ENCODE data around the gene NFYC.

NFYC gene

DNA sequence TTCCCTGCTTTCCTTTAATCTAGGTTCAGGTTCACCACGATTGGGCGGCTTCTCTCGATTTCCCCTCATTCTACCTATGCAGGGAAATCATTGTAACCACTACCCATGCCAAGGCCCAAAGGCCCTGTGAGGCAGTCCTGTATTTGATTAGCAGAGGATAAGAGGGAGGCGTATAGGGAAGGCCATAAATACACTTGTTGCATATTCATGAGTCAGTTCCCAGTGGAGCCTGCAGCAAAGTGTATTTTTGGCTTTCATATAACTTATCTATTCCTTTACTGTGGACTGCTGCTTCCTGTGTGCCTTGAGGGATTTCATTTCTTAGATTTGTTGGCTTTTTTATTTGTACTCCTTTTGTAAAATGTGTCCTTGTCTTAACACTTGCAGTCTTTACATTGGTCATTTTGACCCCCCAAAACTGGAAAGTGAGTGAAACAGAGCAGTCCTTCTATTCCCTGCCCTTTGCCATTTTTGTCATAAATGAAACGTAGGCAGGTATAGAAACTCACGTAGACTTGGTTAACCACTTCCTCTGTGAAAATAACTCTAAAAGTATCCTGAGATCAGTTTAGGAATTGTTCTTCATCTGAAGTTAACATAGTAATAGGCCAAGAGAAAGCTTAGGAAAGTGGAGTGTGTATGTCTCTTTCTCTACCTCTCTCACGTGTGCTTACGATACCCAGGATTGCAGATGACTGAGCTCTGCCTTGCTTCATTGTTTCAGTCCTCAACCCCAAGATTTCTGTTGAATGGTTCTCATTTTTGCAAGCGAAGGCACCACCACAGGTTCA, 72.4 kb downstream of the NFYC start:
- DNase-seq (ENCODE audit: low read depth) = peak; percentile 12
- TF ChIP-seq, protein P1, sequence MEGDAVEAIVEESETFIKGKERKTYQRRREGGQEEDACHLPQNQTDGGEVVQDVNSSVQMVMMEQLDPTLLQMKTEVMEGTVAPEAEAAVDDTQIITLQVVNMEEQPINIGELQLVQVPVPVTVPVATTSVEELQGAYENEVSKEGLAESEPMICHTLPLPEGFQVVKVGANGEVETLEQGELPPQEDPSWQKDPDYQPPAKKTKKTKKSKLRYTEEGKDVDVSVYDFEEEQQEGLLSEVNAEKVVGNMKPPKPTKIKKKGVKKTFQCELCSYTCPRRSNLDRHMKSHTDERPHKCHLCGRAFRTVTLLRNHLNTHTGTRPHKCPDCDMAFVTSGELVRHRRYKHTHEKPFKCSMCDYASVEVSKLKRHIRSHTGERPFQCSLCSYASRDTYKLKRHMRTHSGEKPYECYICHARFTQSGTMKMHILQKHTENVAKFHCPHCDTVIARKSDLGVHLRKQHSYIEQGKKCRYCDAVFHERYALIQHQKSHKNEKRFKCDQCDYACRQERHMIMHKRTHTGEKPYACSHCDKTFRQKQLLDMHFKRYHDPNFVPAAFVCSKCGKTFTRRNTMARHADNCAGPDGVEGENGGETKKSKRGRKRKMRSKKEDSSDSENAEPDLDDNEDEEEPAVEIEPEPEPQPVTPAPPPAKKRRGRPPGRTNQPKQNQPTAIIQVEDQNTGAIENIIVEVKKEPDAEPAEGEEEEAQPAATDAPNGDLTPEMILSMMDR (conservative IDR thresholded peaks at IDR 0.05; ENCODE audit: control insufficient read depth, insufficient read depth, low read depth, low read length) = no peak
- no peak overlapping the region for H3K4me3 ChIP-seq (ENCODE audit: control insufficient read depth, low read depth, low read length)

DNA sequence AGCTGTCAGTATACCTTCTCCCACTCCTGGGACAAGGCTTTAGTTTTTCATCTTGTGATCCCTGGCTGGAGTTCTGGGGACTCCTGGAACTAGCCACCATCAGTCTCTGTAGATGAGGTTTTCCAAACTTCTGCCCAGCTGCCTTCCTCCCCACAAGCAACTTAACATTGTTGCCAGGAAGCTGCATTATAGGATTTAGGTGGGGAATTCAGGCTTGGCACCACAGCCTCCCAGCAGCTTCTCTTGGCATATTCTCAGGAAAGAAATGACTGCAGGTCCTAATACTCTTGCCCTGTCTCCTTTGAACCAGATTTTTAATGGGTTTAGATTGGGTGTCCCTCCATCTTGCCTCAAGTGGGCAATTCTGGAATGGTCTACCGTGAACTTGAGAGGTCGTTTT, 73.5 kb downstream of the NFYC start:
- H3K4me3 ChIP-seq (ENCODE audit: control insufficient read depth, low read depth, low read length) = no peak overlapping the region
- no peak for DNase-seq (ENCODE audit: low read depth)
- TF ChIP-seq, protein P1 (conservative IDR thresholded peaks at IDR 0.05; ENCODE audit: control insufficient read depth, insufficient read depth, low read depth, low read length) = no peak

DNA sequence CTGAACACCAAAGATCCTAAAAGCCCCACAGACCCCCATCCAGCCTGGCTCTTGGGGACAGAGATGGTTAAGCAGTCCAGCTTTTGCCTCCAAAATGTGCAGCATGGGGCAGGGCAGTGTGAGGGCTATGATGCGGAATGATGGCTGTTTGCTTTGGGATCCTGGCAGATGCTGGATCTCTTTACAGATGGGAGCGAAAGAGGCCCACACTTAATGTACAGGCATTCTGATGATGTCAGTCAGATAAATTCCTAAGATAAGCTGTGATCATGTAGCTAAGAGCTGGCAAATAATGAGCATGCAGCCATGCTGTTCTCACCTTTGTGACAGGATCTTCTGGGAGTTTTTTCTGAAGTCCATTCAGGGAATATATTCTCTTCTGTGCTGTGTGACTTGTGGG, 74.5 kb downstream of the NFYC start:
- DNase-seq (ENCODE audit: low read depth) = no peak
- H3K4me3 ChIP-seq (ENCODE audit: control insufficient read depth, low read depth, low read length) = no peak overlapping the region
- TF ChIP-seq, protein P1 (conservative IDR thresholded peaks at IDR 0.05; ENCODE audit: control insufficient read depth, insufficient read depth, low read depth, low read length) = no peak

DNA sequence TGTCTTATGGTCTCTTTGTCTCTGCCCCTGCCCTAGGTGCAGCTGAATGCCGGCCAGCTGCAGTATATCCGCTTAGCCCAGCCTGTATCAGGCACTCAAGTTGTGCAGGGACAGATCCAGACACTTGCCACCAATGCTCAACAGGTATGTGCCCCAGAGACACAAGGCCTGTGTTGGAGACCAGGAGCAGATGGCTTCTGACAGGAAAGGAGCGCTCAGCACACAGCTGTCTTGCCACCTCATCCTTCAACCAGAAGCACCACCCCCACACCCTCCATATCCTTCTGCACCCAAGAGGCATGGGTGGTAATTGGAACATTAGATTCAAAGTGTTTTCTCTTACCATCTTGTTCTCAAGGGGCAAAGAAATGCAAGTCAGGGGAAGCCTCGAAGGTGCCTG, 75.1 kb downstream of the NFYC start:
- DNase-seq (ENCODE audit: low read depth) = no peak
- no peak overlapping the region for H3K4me3 ChIP-seq (ENCODE audit: control insufficient read depth, low read depth, low read length)
- TF ChIP-seq, protein P1 (conservative IDR thresholded peaks at IDR 0.05; ENCODE audit: control insufficient read depth, insufficient read depth, low read depth, low read length) = no peak

DNA sequence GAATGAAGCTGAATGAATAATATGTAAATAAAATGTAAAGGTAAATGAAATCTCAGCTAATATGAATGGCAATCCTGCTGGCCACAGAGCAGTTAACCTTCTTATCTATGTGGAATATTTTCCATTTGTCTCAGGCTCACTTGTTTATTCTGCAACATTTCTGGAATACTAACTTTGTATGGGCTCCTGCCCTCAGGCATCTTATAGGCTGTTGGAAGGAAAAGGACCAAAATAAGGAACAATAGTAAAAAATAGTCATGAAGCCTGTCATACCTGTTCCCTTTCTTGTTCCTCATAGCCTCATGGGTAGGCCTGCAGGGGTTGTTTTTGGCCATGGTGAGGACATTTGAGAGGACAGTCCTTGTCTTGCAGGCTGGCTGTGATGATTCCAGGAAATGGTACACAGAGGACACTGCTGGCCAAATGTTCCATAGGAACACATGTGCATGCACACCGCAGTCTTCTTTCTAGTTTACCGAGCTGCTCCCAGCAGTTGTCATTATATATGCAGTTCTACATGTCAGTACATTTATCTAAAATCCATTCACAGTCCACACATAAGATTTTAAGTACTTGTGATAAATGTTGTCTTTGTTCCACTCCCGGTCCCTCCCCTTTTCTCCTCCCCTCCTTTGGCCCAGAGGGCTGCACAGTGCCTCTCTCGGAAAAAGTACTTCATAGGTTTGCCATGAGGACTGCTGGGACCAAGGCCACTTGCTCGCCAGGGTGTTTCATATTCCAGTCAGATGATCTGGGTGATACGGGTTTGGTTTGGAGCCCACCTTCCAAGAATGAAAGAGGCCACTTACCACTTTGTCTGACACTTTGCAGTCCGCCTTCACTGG, 76.9 kb downstream of the NFYC start:
- no peak for DNase-seq (ENCODE audit: low read depth)
- TF ChIP-seq, protein P1 (conservative IDR thresholded peaks at IDR 0.05; ENCODE audit: control insufficient read depth, insufficient read depth, low read depth, low read length) = no peak

DNA sequence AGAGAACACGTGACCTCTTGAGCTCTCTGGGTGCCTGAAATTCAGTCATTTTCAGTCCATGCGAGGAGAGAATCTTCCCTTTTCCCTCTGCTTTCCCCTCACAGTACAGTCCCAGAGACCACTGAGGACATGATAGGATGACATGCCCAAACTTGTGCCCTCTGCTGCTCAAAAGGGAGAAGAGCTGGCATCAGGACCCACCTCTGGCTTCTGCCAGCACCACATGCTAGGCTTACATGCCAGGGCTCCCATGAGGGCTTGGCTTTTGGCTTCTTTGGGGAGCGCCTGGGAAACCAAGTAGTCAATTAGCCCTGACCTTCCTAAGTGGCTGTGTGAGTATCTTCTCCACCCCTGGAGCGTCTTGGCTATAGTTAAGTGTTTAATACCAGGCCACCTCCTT, 78.3 kb downstream of the NFYC start:
- H3K4me3 ChIP-seq (ENCODE audit: control insufficient read depth, low read depth, low read length) = no peak overlapping the region
- DNase-seq (ENCODE audit: low read depth) = no peak
- TF ChIP-seq, protein P1 (conservative IDR thresholded peaks at IDR 0.05; ENCODE audit: control insufficient read depth, insufficient read depth, low read depth, low read length) = peak; percentile 23

More for the DNA sequence above, 76.9 kb downstream of the NFYC start:
- H3K4me3 ChIP-seq (ENCODE audit: control insufficient read depth, low read depth, low read length) = no peak overlapping the region

Data from fibroblast of mammary gland (primary cell).